HG02588 (cell line): ENCODE measurements around the gene ROR1.

Experiments
- ATAC-seq: cut with Tn5 transposase; IDR thresholded peaks from one replicate; pipeline ENCODE4 v1.9.1; 2021; ENCODE audit warnings: mild to moderate bottlenecking, moderate library complexity; ENCODE audit not compliant: unreplicated experiment

ROR1 gene

GRCh38 chr1:64122588-64122987, 348.8 kb downstream of the ROR1 start:
- no peak for ATAC-seq

GRCh38 chr1:64124704-64125440, 351.1 kb downstream of the ROR1 start:
- ATAC-seq: no peak

GRCh38 chr1:64126581-64126980, 352.8 kb downstream of the ROR1 start:
- ATAC-seq: no peak

GRCh38 chr1:64127297-64127696, 353.5 kb downstream of the ROR1 start:
- ATAC-seq: no peak

GRCh38 chr1:64129701-64130100, 355.9 kb downstream of the ROR1 start:
- ATAC-seq: no peak

- no peak for ATAC-seq
Measured at GRCh38 chr1:64131155-64131554, 357.3 kb downstream of the ROR1 start.

- ATAC-seq: no peak
Measured at GRCh38 chr1:64133036-64133435, 359.2 kb downstream of the ROR1 start.

- no peak for ATAC-seq
Measured at GRCh38 chr1:64135462-64136223, 361.8 kb downstream of the ROR1 start.

- no peak for ATAC-seq
Measured at GRCh38 chr1:64136296-64136695, 362.5 kb downstream of the ROR1 start.

GRCh38 chr1:64136752-64137411, 363.1 kb downstream of the ROR1 start:
- ATAC-seq: no peak

GRCh38 chr1:64137412-64137803, 363.6 kb downstream of the ROR1 start:
- ATAC-seq: no peak

GRCh38 chr1:64139877-64140276, 366.1 kb downstream of the ROR1 start:
- no peak for ATAC-seq

- ATAC-seq: no peak
Measured at GRCh38 chr1:64140596-64140995, 366.8 kb downstream of the ROR1 start.

GRCh38 chr1:64147045-64147724, 373.4 kb downstream of the ROR1 start:
- ATAC-seq: no peak

GRCh38 chr1:64147759-64148158, 373.9 kb downstream of the ROR1 start:
- no peak for ATAC-seq

GRCh38 chr1:64150266-64150665, 376.4 kb downstream of the ROR1 start:
- ATAC-seq: no peak

GRCh38 chr1:64150729-64151230, 377.0 kb downstream of the ROR1 start:
- ATAC-seq: no peak

GRCh38 chr1:64155278-64155677, 381.5 kb downstream of the ROR1 start:
- no peak for ATAC-seq

- no peak for ATAC-seq
Measured at GRCh38 chr1:64161357-64161941, 387.6 kb downstream of the ROR1 start.

GRCh38 chr1:64162151-64162550, 388.3 kb downstream of the ROR1 start:
- no peak for ATAC-seq

- ATAC-seq: no peak
Measured at GRCh38 chr1:64162804-64163203, 389.0 kb downstream of the ROR1 start.
